ENCODE results near the gene NAALADL2.

Gene NAALADL2

DNA sequence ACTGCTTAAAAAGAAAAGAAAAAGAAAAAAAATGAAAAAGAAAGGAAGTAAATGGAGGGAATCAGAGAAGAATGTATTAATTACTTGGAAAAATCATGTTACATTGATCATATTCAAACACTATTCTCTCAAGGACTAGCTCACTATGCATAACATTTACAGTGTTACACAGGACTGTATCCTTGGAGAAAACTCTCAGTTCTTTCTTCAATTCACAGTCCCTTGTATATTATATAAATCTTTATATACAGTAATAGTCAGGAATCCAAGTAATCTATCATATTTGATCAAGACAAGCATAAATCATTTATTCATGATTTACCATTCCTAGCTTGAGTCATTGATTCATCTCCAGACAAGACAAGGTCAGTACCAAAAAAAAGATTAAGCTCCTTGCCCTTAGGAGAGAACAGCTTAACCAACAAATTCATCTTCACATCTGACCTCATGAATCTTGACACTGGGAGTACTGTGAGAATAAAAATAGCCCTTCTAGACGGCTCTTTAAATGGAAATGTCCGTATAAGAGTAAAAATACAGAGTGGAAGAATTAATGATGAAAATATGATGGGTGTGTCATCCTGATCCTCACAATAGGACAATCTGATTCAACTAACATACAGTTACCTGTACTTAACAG is 980.4 kb downstream of the NAALADL2 start:
- H3K4me3 ChIP-seq (ENCODE audit: low read depth, low read length), result no peak overlapping the region
- TF ChIP-seq, protein P1, sequence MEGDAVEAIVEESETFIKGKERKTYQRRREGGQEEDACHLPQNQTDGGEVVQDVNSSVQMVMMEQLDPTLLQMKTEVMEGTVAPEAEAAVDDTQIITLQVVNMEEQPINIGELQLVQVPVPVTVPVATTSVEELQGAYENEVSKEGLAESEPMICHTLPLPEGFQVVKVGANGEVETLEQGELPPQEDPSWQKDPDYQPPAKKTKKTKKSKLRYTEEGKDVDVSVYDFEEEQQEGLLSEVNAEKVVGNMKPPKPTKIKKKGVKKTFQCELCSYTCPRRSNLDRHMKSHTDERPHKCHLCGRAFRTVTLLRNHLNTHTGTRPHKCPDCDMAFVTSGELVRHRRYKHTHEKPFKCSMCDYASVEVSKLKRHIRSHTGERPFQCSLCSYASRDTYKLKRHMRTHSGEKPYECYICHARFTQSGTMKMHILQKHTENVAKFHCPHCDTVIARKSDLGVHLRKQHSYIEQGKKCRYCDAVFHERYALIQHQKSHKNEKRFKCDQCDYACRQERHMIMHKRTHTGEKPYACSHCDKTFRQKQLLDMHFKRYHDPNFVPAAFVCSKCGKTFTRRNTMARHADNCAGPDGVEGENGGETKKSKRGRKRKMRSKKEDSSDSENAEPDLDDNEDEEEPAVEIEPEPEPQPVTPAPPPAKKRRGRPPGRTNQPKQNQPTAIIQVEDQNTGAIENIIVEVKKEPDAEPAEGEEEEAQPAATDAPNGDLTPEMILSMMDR (conservative IDR thresholded peaks at IDR 0.05; ENCODE audit: low read depth, low read length), result no peak

DNA sequence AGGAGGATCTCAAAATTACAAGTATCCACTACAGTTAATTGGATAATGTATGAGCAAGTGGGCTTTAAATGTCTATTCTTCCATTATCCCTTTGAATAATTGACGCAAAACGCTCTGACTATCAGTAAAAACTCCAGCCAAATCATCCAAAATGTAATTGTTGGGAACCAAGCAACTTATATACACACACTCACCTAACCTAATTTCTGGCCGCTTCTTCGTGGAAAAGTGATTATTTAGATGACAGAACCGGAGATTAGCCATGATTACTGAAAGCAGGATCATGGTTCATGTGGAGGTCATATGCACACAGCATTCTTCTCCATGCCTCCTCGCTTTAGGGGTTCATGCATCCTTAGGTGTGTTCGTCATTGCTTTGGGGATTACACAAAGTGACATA is 992.4 kb downstream of the NAALADL2 start:
- DNase-seq (ENCODE audit: low read depth), result no peak
- TF ChIP-seq, protein P1 (conservative IDR thresholded peaks at IDR 0.05; ENCODE audit: low read depth, low read length), result no peak
- no peak overlapping the region for H3K4me3 ChIP-seq (ENCODE audit: low read depth, low read length)

More for the DNA sequence above, 980.4 kb downstream of the NAALADL2 start:
- DNase-seq (ENCODE audit: low read depth), result no peak

DNA sequence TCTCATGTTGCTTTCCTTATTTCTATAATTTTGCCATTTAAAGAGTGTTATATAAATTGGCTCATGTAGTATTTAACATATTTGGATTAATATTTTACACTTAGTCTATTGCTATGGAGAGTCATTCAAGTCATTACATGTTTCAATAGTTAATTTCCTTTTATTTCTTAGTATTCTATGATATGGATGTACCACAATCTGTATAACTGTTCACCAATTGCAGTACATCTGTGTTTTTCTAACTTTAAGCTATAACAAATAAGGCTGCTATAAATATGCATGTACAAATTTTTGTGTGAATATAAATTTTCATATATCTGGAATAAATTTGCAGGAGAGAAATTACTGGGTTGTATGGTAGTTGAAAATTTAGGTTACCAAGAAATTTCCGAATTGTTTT is 993.4 kb downstream of the NAALADL2 start:
- DNase-seq (ENCODE audit: low read depth), result no peak
- H3K4me3 ChIP-seq (ENCODE audit: low read depth, low read length), result no peak overlapping the region
- TF ChIP-seq, protein P1 (conservative IDR thresholded peaks at IDR 0.05; ENCODE audit: low read depth, low read length), result no peak

DNA sequence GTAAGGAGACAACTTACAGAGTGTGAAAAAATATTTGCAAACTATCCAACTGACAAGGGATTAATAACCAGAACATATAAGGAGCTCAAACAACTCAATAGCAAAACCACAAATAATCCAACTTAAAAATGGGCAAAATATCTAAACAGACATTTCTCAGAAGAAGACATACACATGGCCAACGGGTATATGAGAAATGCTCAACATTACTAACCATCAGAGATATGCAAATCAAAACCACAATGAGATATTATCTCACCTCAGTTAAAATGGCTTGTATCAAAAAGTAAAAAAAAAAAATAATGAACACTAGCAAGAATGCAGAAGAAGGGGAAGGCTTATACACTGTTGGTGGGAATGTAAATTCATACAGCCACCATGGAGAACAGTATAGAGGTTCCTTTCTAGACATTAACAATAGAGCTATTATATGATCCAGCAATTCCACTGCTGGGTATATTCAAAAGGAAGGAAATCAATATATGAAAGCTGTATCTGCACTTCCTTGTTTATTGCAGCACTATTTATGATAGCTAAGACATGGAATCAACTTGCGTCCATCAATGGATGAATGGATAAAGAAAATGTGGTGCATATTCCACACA is 998.6 kb downstream of the NAALADL2 start:
- no peak for DNase-seq (ENCODE audit: low read depth)
- TF ChIP-seq, protein P1 (conservative IDR thresholded peaks at IDR 0.05; ENCODE audit: low read depth, low read length), result no peak
- H3K4me3 ChIP-seq (ENCODE audit: low read depth, low read length), result no peak overlapping the region

All from choroid plexus epithelial cell (primary cell).